Lung (tissue), 12 donors: ENCODE results near the gene FSCN2. TPM values are rescaled to one million over a fixed set of nuclear protein-coding genes. Genes with fewer than 3 reads are reported as not detected.

ENCODE experiments used
- ATAC-seq: fragments of 200-7000 bp; cut with Tn5 transposase; one replicate; pipeline ENCODE4 v1.9.1; 2020; ENCODE audit warnings: moderate number of reproducible peaks; ENCODE audit not compliant: insufficient read depth, low FRiP score
- DNase-seq, 3 donors: peaks; one replicate each; pipeline ENCODE4 v3.0.0-alpha.2; 2013 to 2017
- H3K27ac ChIP-seq, 2 donors: one replicate each; pipeline ENCODE4 v1.5.1; 2013; ENCODE audit warnings: mild to moderate bottlenecking in 2 of 2, moderate library complexity in 2 of 2, control low read depth in 1 of 2, inconsistent platforms in 1 of 2, low read depth in 1 of 2, low read length in 1 of 2
- H3K27me3 ChIP-seq, 3 donors: one replicate each; pipeline ENCODE4 v1.5.1; 2013; ENCODE audit warnings: low read length in 2 of 3; ENCODE audit not compliant: control insufficient read depth in 3 of 3, insufficient read depth in 3 of 3
- H3K36me3 ChIP-seq, 4 donors: one replicate each; pipeline ENCODE4 v1.5.1; 2013; ENCODE audit warnings: low read length in 4 of 4, mild to moderate bottlenecking in 1 of 4, moderate library complexity in 1 of 4; ENCODE audit not compliant: control insufficient read depth in 4 of 4, insufficient read depth in 4 of 4
- H3K4me1 ChIP-seq, 5 donors: one replicate each; pipeline ENCODE4 v1.5.1; 2013; ENCODE audit warnings: low read length in 5 of 5, mild to moderate bottlenecking in 2 of 5, moderate library complexity in 1 of 5; ENCODE audit not compliant: control insufficient read depth in 5 of 5, insufficient read depth in 5 of 5
- H3K4me3 ChIP-seq: one replicate; pipeline ENCODE4 v1.5.1; 2013; ENCODE audit warnings: mild to moderate bottlenecking, control low read depth, moderate library complexity
- H3K9ac ChIP-seq, 2 donors: one replicate each; pipeline ENCODE4 v1.5.1; 2013; ENCODE audit warnings: low read length in 2 of 2, control low read depth in 1 of 2; ENCODE audit not compliant: insufficient read depth in 1 of 2
- H3K9me3 ChIP-seq, 4 donors: one replicate each; pipeline ENCODE4 v1.5.1; 2013; ENCODE audit warnings: low read length in 3 of 4, mild to moderate bottlenecking in 1 of 4, moderate library complexity in 1 of 4; ENCODE audit not compliant: control insufficient read depth in 4 of 4, insufficient read depth in 3 of 4
- WGBS, 2 donors: extraction: QIAGEN DNeasy Blood & Tissue Kit; methylation state at CpG; one replicate each; pipeline ENCODE4 v1.1.7; 2013; 5-methylcytosine and 5-hydroxymethylcytosine counted together
- polyA plus RNA-seq, 2 donors: library from polyadenylated mRNA; stranded (reverse); fragments of 200-250 nt; gene quantifications; one replicate each; pipeline ENCODE4 v1.2.1, GENCODE V29; 2013
- total RNA-seq, 2 donors: library from RNA; depleted of rRNA in 1 of 2; stranded (reverse); fragments of >200 nt in 1 of 2; gene quantifications; one replicate each; pipeline ENCODE4 v1.2.1, GENCODE V29; 2014 to 2021
- TF ChIP-seq, protein P1 (sequence below): IDR thresholded peaks from 2 replicates; pipeline ENCODE4 v1.5.1; 2012; ENCODE audit warnings: mild to moderate bottlenecking; ENCODE audit errors: control extremely low read depth, extremely low read depth
- donor health status: control.
- donor health status: control.
- donor health status: Bipolar disorder and iron deficiency.
- donor health status: healthy.
- donor health status: DM: yes; HTN: yes; CAD: no.

The FSCN2 gene
- total and polyA plus RNA-seq, 4 donors, result 0.46 to 3.9 (median 1.9) TPM

DNA sequence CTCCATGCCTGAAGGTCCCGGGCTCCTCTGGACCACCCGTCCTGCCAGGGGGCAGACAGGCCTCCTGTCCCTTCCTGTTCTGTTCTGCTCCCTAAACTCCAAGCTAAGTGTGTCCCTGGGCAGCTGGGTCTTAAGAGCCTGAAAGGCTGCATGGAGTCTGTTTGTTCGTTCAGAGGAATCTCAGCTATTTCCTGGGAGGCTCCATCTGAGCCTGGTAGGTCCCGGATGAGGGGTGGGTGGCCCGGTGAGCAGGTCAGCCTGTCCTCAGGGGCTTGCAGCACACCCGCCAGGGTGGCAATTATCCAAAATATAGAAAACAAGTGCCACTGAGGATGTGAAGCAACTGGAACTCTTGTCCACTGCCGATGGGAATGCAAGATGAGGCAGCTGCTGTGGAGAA is 28.1 kb upstream of the FSCN2 start:
- no peaks in the 10 kb centered on the region for H3K4me1 ChIP-seq
- ATAC-seq (no peak), DNase-seq (no peak)
- 49 to 75% methylated on average over 7 of the region's 7 CpGs for WGBS, 2 donors
- no peaks in the 10 kb centered on the region for H3K27me3 ChIP-seq
- no peak overlapping the region for H3K4me3 ChIP-seq
- no peak overlapping the region for H3K9ac ChIP-seq
- no peak overlapping the region for H3K27ac ChIP-seq
- no peaks in the 10 kb centered on the region for H3K9me3 ChIP-seq
- TF ChIP-seq, protein P1, sequence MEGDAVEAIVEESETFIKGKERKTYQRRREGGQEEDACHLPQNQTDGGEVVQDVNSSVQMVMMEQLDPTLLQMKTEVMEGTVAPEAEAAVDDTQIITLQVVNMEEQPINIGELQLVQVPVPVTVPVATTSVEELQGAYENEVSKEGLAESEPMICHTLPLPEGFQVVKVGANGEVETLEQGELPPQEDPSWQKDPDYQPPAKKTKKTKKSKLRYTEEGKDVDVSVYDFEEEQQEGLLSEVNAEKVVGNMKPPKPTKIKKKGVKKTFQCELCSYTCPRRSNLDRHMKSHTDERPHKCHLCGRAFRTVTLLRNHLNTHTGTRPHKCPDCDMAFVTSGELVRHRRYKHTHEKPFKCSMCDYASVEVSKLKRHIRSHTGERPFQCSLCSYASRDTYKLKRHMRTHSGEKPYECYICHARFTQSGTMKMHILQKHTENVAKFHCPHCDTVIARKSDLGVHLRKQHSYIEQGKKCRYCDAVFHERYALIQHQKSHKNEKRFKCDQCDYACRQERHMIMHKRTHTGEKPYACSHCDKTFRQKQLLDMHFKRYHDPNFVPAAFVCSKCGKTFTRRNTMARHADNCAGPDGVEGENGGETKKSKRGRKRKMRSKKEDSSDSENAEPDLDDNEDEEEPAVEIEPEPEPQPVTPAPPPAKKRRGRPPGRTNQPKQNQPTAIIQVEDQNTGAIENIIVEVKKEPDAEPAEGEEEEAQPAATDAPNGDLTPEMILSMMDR, result no peak
- H3K36me3 ChIP-seq, result no peaks in the 10 kb centered on the region

DNA sequence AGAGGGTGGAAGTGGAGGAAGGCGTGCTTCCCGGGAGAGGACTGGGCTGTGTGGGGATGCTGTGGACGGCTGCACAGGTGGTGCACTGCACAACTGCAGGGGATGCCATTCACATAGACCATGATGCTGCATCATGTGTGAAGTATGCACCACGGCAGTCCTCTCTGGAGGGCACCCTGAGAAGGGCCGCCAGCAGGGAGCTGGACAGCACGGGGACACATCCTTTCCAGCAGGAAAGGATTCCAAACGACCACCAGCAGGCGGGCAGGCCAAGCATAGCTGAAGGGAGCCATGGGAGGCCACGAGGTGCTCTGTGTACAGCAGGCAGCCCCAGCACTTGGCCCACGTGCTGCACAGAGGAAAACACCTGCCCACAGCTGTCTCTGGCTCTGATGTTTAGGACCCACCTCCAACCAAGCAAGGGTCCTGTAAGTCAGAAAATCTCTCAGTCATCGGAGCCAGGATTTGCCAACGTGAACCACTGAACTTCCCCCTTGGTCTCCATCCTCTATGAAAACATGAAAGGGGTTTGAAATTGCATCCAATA is 25.6 kb upstream of the FSCN2 start:
- Histone ChIP-seq H3K4me3 (no peak overlapping the region), H3K4me1 (no peaks in the 10 kb centered on the region), H3K36me3 (no peaks in the 10 kb centered on the region), H3K27me3 (no peaks in the 10 kb centered on the region), H3K9ac (no peak overlapping the region), H3K27ac (no peak overlapping the region), H3K9me3 (no peaks in the 10 kb centered on the region)
- DNase-seq (no peak), ATAC-seq (no peak)
- 65 to 80% methylated on average over 12 of the region's 12 CpGs for WGBS, 2 donors
- TF ChIP-seq, protein P1, result no peak

DNA sequence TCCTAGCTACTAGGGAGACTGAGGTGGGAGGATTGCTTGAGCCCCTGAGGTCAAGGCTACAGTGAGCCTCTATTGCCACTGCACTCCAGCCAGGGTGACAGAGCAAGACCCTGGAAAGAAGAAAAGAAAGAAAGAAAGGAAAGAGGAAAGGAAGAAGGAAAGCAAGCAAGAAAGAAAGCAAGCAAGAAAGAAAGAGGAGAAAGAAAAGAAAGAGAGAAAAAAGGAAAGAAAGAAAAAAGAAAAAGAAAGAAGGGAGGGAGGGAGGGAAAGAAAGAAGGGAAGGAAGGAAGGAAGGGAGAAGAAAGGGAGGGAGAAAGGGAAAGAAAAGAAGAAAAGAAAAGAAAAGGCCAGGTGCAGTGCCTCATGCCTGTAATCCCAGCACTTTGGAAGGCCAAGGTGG is 24.6 kb upstream of the FSCN2 start:
- no peak for DNase-seq
- Histone ChIP-seq H3K27me3 (no peaks in the 10 kb centered on the region), H3K9ac (no peak overlapping the region), H3K4me3 (no peak overlapping the region), H3K9me3 (no peaks in the 10 kb centered on the region), H3K4me1 (no peaks in the 10 kb centered on the region), H3K27ac (no peak overlapping the region), H3K36me3 (peaks cover 0 to 2% (median under 1%) of the 10 kb centered on the region in 4 donors)
- ATAC-seq, result no peak
- TF ChIP-seq, protein P1, result no peak
